OCI-LY1 (cell line): ENCODE measurements around the gene IL11.

Experiments
- H2AFZ ChIP-seq: fragments of 200-600 bp; sonication (generic), shearing (Covaris generic); 2 replicates; pipeline ENCODE4 v1.6.0; 2014; ENCODE audit warnings: antibody characterized with exemption, mild to moderate bottlenecking, low read length
- H3F3A ChIP-seq: fragments of 200-600 bp; sonication (generic), shearing (Covaris generic); 2 replicates; pipeline ENCODE4 v1.6.0; 2014; ENCODE audit warnings: mild to moderate bottlenecking, antibody characterized with exemption, low read length, moderate library complexity; ENCODE audit not compliant: insufficient read depth
- H3K27ac ChIP-seq: fragments of 200-600 bp; sonication (generic); 2 replicates; pipeline ENCODE4 v1.5.1; 2014; ENCODE audit warnings: low read length, mixed run types, mild to moderate bottlenecking, low read depth; ENCODE audit not compliant: poor library complexity, severe bottlenecking
- H3K27me3 ChIP-seq: fragments of 200-600 bp; sonication (generic); 2 replicates; pipeline ENCODE4 v1.6.0; 2014; ENCODE audit warnings: antibody characterized with exemption, mild to moderate bottlenecking, low read length, moderate library complexity; ENCODE audit not compliant: insufficient read depth
- H3K36me3 ChIP-seq: fragments of 200-600 bp; sonication (generic); 2 replicates; pipeline ENCODE4 v1.6.1; 2014; ENCODE audit warnings: mild to moderate bottlenecking, antibody characterized with exemption, low read length, moderate library complexity, mixed read lengths; ENCODE audit not compliant: insufficient read depth
- H3K4me1 ChIP-seq: fragments of 200-600 bp; sonication (generic); 2 replicates; pipeline ENCODE4 v1.5.1; 2014; ENCODE audit warnings: mild to moderate bottlenecking, low read length, moderate library complexity; ENCODE audit not compliant: insufficient read depth, severe bottlenecking
- H3K4me2 ChIP-seq: fragments of 200-600 bp; sonication (generic), shearing (Covaris generic); 2 replicates; pipeline ENCODE4 v1.6.1; 2014; ENCODE audit warnings: low read length
- H3K4me3 ChIP-seq: fragments of 200-600 bp; sonication (generic); 2 replicates; pipeline ENCODE4 v1.5.1; 2014; ENCODE audit warnings: low read length, low read depth, mild to moderate bottlenecking, mixed read lengths; ENCODE audit not compliant: poor library complexity, severe bottlenecking
- H3K79me2 ChIP-seq: fragments of 200-600 bp; shearing (Covaris generic); 2 replicates; pipeline ENCODE4 v1.6.1; 2016; ENCODE audit warnings: mixed run types, low read length, mixed read lengths; ENCODE audit not compliant: insufficient read depth
- H3K9ac ChIP-seq: fragments of 200-600 bp; sonication (generic), shearing (Covaris generic); 2 replicates; pipeline ENCODE4 v1.6.1; 2014; ENCODE audit warnings: mild to moderate bottlenecking, low read length, mixed read lengths
- H3K9me2 ChIP-seq: fragments of 200-600 bp; sonication (generic), shearing (Covaris generic); 2 replicates; pipeline ENCODE4 v1.6.1; 2014; ENCODE audit warnings: low read depth, mild to moderate bottlenecking, low read length, mixed read lengths
- H3K9me3 ChIP-seq: fragments of 200-600 bp; shearing (Covaris generic); 2 replicates; pipeline ENCODE4 v1.6.1; 2014; ENCODE audit warnings: low read length, mixed read lengths
- H4K20me1 ChIP-seq: fragments of 200-600 bp; sonication (generic), shearing (Covaris generic); 2 replicates; pipeline ENCODE4 v1.6.0; 2016; ENCODE audit warnings: mild to moderate bottlenecking, low read length; ENCODE audit not compliant: insufficient read depth
- EZH2 ChIP-seq: fragments of 200-600 bp; sonication (generic), shearing (Covaris generic); IDR thresholded peaks from 2 replicates; pipeline ENCODE4 v1.8.0; 2017; ENCODE audit warnings: borderline replicate concordance, mixed run types, mild to moderate bottlenecking, antibody characterized with exemption, low read length, moderate library complexity, mixed read lengths
- TF ChIP-seq, protein P1 (sequence below): fragments of 200-600 bp; sonication (generic), shearing (Covaris generic); IDR thresholded peaks from 2 replicates; pipeline ENCODE4 v1.5.1; 2017; ENCODE audit warnings: mild to moderate bottlenecking, antibody characterized with exemption, low read length, moderate library complexity, mixed read lengths

Gene IL11

DNA sequence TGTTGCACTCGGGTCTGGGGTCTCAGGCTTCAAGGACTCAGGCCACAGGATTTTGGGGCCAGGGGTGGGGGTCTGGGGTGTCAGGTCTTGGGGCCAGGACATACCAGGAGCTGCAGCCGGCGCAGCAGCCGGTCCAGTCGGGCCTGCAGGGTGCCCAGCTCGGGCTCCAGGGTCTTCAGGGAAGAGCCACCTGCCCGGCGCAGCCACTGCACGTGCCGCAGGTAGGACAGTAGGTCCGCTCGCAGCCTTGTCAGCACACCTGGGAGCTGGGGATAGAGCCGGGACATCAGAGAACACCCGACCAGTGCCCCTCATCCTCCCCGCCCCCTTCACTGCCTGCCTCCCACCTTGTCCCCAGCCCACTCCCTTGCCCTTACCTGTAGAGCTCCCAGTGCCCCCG is 2.2 kb downstream of the IL11 start:
- no peak overlapping the region for H3K4me3 ChIP-seq
- no peaks in the 10 kb centered on the region for H3F3A ChIP-seq
- no peaks in the 10 kb centered on the region for H3K9me3 ChIP-seq
- H3K9ac ChIP-seq: no peak overlapping the region
- TF ChIP-seq EZH2: no peak
- TF ChIP-seq, protein P1, sequence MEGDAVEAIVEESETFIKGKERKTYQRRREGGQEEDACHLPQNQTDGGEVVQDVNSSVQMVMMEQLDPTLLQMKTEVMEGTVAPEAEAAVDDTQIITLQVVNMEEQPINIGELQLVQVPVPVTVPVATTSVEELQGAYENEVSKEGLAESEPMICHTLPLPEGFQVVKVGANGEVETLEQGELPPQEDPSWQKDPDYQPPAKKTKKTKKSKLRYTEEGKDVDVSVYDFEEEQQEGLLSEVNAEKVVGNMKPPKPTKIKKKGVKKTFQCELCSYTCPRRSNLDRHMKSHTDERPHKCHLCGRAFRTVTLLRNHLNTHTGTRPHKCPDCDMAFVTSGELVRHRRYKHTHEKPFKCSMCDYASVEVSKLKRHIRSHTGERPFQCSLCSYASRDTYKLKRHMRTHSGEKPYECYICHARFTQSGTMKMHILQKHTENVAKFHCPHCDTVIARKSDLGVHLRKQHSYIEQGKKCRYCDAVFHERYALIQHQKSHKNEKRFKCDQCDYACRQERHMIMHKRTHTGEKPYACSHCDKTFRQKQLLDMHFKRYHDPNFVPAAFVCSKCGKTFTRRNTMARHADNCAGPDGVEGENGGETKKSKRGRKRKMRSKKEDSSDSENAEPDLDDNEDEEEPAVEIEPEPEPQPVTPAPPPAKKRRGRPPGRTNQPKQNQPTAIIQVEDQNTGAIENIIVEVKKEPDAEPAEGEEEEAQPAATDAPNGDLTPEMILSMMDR: no peak
- peaks cover 15% of the 10 kb centered on the region; the same call in 1 of the 2 replicates for H3K27me3 ChIP-seq
- no peaks in the 10 kb centered on the region for H3K9me2 ChIP-seq
- no peak overlapping the region for H3K27ac ChIP-seq
- H3K79me2 ChIP-seq: no peaks in the 10 kb centered on the region
- H3K4me2 ChIP-seq: no peak overlapping the region
- no peaks in the 10 kb centered on the region for H3K36me3 ChIP-seq
- H3K4me1 ChIP-seq: peaks cover 4% of the 10 kb centered on the region
- no peak overlapping the region for H2AFZ ChIP-seq
- H4K20me1 ChIP-seq: no peaks in the 10 kb centered on the region

DNA sequence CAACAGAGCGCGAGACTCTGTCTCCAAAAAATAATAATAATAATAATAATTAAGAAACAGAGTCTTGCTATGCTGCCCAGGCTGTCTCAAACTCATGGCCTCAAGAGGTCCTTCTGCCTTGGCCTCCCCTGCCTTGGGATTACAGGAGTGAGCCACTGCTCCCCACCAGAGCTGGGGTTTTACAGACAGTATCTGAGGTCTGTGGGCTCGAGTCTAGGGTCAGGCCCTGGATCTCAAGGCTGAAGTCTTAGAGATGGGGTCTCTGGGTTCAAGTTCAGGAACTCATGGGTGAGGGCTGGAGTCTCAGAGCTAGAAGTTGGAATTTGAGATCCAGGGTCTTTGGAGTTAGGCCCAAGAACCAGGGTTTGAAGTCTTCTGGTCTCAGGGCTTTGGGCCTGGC is 3.5 kb downstream of the IL11 start:
- H3K27me3 ChIP-seq: peaks cover 9% of the 10 kb centered on the region; the same call in 1 of the 2 replicates

DNA sequence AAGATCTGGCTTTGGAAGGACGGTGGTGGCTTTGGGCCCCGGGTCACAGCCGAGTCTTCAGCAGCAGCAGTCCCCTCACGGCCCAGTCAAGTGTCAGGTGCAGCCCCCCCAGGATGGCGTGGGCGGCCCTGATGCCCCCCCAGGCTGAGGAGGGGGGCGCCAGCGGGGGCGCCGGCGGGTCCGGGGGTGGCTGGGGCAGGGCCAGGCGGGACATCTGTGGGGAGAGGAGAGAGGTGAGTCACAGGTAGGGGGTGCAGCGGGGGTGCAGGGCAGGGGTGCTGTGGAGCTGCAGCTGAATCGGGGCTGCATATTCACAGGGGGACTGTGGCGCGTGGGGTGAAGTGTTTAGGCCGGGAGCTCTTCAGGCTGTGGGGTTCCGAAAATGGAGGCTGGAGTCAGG is 4.3 kb downstream of the IL11 start:
- Histone ChIP-seq H2AFZ (no peak overlapping the region), H3F3A (no peaks in the 10 kb centered on the region), H3K79me2 (no peaks in the 10 kb centered on the region), H3K4me1 (peaks cover 4% of the 10 kb centered on the region), H3K4me3 (no peak overlapping the region), H3K9ac (no peak overlapping the region), H3K9me2 (no peaks in the 10 kb centered on the region), H3K9me3 (no peaks in the 10 kb centered on the region), H3K4me2 (no peak overlapping the region), H4K20me1 (no peaks in the 10 kb centered on the region), H3K36me3 (no peaks in the 10 kb centered on the region), H3K27ac (no peak overlapping the region), H3K27me3 (peaks cover 9% of the 10 kb centered on the region; the same call in 1 of the 2 replicates)
- no peak for TF ChIP-seq EZH2
- TF ChIP-seq, protein P1: no peak

More for the DNA sequence above, 3.5 kb downstream of the IL11 start:
- Histone ChIP-seq H3F3A (no peaks in the 10 kb centered on the region), H3K27ac (no peak overlapping the region), H3K9ac (no peak overlapping the region), H3K4me2 (no peak overlapping the region), H2AFZ (no peak overlapping the region), H3K79me2 (no peaks in the 10 kb centered on the region), H3K9me3 (no peaks in the 10 kb centered on the region), H3K9me2 (no peaks in the 10 kb centered on the region), H3K4me3 (no peak overlapping the region), H3K36me3 (no peaks in the 10 kb centered on the region), H3K4me1 (peaks cover 4% of the 10 kb centered on the region), H4K20me1 (no peaks in the 10 kb centered on the region)
- no peak for TF ChIP-seq EZH2
- TF ChIP-seq, protein P1: no peak
